Esophagus muscularis mucosa (tissue), 4 donors: ENCODE results near the gene ABHD8.

ENCODE experiments used
- CTCF ChIP-seq, 3 experiments: fragments of 200-600 bp in 2 of 3; fragments of 450-650 bp in 1 of 3; sonication (generic) in 2 of 3; IDR thresholded peaks; one replicate each; pipeline ENCODE4 v1.5.1; 2017 to 2019; ENCODE audit warnings: antibody characterized with exemption in 3 of 3, mild to moderate bottlenecking in 2 of 3, moderate library complexity in 1 of 3
- EP300 ChIP-seq: sonication (generic); formaldehyde crosslinking; IDR thresholded peaks from one replicate; pipeline ENCODE4 v1.6.1; 2017; ENCODE audit warnings: antibody characterized with exemption
- POLR2AphosphoS5 ChIP-seq, 2 donors: sonication (generic); formaldehyde crosslinking; IDR thresholded peaks; one replicate each; pipeline ENCODE4 v1.6.1; 2017; ENCODE audit warnings: antibody characterized with exemption in 2 of 2

GRCh38 chr19:17311455-17312188 lies 8.4 kb upstream of the ABHD8 start:
- TF ChIP-seq EP300 (no peak), CTCF (IDR thresholded peaks at IDR 0.05) (no peak), POLR2AphosphoS5 (IDR thresholded peaks at IDR 0.05) (no peak)
